GM18867 (cell line): ENCODE measurements around the gene AFAP1.
"Not testable (repeated sequence)": the region's sequence is repeated elsewhere in the genome, so short reads cannot be mapped to it uniquely, and the experiment has no call there.

Experiments
- ATAC-seq: cut with Tn5 transposase; IDR thresholded peaks from one replicate; pipeline ENCODE4 v1.9.1; 2021; ENCODE audit warnings: mild to moderate bottlenecking, moderate library complexity; ENCODE audit not compliant: unreplicated experiment

Gene AFAP1

GRCh38 chr4:7950301-7951092 is 10.8 kb upstream of the AFAP1 start:
- ATAC-seq, result no peak

GRCh38 chr4:7949759-7950158 is 10.1 kb upstream of the AFAP1 start:
- ATAC-seq, result no peak

GRCh38 chr4:7947927-7948326 is 8.3 kb upstream of the AFAP1 start:
- ATAC-seq, result no peak

GRCh38 chr4:7945709-7946380 is 6.2 kb upstream of the AFAP1 start:
- ATAC-seq, result no peak

- ATAC-seq, result no peak
Measured at GRCh38 chr4:7944599-7945220, 5.0 kb upstream of the AFAP1 start.

GRCh38 chr4:7943688-7944087 is 4.0 kb upstream of the AFAP1 start:
- ATAC-seq, result not testable (repeated sequence)

GRCh38 chr4:7943211-7943610 is 3.5 kb upstream of the AFAP1 start:
- no peak for ATAC-seq

- ATAC-seq, result no peak
Measured at GRCh38 chr4:7941965-7942496, 2.4 kb upstream of the AFAP1 start.

- ATAC-seq, result no peak
Measured at GRCh38 chr4:7941111-7941964, 1.7 kb upstream of the AFAP1 start.

- no peak for ATAC-seq
Measured at GRCh38 chr4:7938609-7939376, 868 bp downstream of the AFAP1 start.

GRCh38 chr4:7938266-7938608 is 1.4 kb downstream of the AFAP1 start:
- ATAC-seq, result no peak

- no peak for ATAC-seq
Measured at GRCh38 chr4:7937006-7937405, 2.7 kb downstream of the AFAP1 start.

- no peak for ATAC-seq
Measured at GRCh38 chr4:7933651-7934510, 5.8 kb downstream of the AFAP1 start.

GRCh38 chr4:7932287-7932686 is 7.4 kb downstream of the AFAP1 start:
- no peak for ATAC-seq

GRCh38 chr4:7929118-7929951 is 10.3 kb downstream of the AFAP1 start:
- ATAC-seq, result no peak

- ATAC-seq, result no peak
Measured at GRCh38 chr4:7928711-7929110, 10.9 kb downstream of the AFAP1 start.

GRCh38 chr4:7926822-7927221 is 12.8 kb downstream of the AFAP1 start:
- no peak for ATAC-seq

- no peak for ATAC-seq
Measured at GRCh38 chr4:7924570-7924969, 15.1 kb downstream of the AFAP1 start.
